NCI-H1436 treated with DMSO at 0.1 percent for 48 hours (cell line): ENCODE results near the gene PNMA8C.
"Not testable (repeated sequence)": the region's sequence is repeated elsewhere in the genome, so short reads cannot be mapped to it uniquely, and the experiment has no call there.

Experiments used
- DNase-seq: peaks from one replicate; lab custom pipeline; 2025; lab: John Stamatoyannopoulos, UW

PNMA8C gene

DNA sequence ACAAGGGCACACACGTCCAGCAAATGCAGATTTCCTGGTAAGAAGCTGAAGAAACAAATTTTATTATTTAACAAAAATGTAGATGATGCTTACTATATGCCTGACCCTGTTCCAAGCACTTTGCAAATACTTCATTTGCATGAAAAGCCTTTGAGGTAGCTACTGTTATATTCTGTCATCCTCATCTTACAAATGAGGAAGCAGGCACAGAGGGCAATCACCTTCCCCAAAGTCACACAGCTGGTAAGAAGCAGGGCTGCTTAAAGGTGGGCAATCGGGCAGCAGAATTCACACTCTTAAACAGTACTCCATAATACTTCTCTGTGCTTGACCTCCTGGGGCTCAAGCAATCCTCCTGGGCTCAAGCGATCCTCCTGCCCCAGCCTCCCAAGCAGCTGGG is 18.3 kb upstream of the PNMA8C start:
- no peak for DNase-seq

DNA sequence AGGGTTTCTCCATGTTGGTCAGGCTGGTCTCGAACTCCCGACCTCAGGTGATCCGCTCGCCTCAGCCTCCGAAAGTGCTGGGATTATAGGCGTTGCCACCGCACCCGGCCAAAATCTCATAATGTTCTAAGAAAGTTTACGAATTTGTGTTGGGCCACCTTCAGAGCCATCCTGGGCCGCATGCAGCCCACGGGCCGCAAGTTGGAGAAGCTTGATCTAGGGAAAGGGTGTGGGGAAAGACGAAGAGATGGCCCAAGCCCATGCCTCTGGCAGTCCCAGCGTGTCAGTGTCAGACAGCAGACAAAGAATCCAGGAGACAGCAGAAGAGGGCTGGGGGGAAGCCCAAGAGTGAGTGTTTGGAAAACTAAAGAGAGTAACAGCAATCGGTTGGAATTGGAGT is 17.3 kb upstream of the PNMA8C start:
- no peak for DNase-seq

DNA sequence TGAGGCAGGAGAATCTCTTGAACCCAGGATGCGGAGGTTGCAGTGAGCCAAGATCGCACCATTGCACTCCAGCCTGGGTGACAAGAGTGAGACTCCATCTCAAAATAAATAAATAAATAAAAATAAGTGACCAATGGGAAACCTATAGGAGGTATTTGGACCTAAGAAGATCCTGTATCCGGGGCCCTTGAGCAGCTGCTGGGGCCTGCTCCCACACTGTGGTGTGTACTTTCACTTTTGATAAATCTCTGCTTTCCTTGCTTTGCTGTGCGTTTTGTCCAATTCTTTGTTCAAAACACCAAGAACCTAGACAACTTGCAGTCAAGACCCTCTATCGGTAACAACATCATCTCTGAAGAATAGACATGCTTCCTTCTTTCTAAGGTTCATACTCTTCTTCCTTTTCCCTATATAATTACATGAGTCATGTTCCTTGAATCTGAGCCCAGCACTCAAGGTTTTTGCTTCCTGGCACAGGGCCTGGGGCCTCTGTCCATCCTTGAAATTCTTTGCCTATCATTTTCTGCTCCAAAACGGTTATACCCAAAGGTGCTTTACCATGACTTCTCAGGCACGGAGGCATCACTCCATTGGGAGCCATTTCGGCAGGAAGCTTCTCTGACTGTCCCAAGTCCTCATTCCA is 14.2 kb upstream of the PNMA8C start:
- no peak for DNase-seq

DNA sequence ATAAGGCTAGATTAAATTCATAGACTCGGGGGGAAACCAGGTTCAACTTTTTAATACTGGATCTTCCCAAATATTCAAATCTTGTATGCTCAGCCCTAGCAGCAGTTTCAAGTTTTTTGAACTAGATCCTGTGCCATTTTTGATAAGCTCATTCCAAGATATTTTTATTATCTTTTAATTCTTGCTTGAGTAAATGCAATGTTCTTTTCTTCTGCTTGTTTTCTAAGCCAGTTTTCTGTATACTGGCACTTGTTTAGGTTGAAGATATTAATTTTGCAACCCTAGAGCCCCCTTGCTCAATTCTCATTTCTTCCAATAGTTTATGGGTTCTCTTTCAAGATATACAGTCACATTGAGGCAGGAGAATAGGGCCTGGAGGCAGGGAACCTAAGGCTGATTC is 13.1 kb upstream of the PNMA8C start:
- no peak for DNase-seq

DNA sequence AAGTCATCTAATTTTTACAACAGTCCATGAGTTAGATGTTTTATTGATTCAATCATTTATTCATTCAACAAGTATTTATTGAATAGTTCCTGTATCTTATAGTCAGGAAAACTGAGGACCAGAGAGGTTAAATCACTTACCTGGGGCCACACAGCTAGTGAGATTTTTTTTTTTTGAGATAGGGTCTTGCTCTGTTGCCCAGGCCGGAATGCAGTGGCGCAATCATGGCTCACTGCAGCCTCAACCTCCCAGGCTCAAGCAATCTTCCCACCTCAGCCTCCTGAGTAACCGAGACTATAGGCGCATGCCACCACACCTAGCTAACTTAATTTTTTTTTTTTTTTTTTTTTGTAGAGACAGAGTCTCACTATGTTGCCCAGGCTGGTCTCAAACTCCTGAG is 7.0 kb upstream of the PNMA8C start:
- not testable (repeated sequence) for DNase-seq

DNA sequence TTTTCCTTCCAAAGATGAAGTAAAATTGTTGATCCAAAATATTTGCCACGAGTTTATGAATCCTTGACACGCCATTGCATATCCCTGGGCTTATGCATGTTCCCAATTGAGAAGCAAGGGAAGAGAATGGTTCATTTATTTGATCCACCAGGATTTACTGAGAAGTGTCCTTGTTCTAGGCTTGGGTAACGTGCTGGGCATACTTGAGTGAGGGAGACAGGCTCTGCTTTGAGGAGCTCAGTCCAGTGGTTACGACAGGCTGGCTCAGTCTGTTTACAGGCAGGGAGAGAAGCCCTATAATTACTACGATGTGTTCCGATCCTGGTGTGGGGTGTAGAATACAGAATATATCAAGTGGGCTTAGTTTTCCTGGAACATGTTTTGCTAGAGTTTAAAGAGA is 6.3 kb upstream of the PNMA8C start:
- no peak for DNase-seq

DNA sequence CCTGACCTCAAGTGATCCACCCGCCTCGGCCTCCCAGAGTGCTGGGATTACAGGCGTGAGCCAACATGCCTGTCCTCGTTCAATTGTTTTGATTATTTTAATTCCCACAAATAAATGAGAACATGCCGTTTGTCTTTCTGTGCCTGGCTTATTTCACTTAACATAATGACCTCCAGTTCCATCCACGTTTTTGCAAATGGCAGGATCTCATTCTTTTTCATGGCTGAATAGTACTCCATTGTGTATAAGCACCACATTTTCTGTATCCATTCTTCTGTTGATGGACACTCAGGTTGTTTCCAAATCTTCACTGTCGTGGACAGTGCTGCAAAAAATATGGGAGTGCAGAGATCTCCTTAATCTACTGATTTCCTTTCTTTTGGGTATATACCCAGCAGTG is 4.7 kb upstream of the PNMA8C start:
- not testable (repeated sequence) for DNase-seq

DNA sequence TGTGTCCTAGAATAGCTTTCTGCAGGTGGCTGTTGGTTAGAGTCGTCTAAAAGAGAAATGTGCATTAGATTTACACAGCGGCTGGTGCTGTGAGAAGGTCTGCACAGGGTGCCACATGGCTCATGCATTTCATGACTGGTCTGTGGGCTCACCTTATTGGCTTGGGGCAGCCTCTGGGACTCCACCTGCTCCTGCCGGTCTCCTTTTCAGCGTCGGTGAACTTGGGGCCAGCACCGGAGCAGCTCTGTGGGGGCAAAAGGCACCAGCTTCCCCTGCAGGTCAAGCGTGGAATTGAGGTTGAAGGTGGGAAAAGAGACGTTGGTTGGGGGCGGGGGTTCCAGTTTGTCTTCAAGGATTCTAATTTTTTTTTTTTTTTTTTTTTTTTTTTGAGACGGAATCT is 3.1 kb upstream of the PNMA8C start:
- no peak for DNase-seq

DNA sequence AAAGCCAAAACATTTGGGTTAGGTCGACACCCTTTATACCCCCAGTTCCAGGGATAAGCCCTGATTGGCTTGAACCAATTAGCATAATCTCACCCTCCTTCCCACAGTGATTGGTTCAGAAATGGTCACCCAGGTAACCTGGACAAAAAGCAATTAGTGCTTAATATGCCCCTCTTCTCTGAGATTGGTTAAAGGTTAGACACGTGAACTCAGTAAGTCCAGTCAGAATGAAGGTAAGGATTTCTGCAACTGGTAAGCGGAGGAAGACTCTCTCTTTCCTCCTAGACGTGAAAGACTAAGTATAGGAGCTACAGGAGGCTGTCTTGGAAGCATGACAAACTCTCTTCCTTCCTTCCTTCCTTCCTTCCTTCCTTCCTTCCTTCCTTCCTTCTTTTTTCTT is 1.3 kb upstream of the PNMA8C start:
- no peak for DNase-seq

DNA sequence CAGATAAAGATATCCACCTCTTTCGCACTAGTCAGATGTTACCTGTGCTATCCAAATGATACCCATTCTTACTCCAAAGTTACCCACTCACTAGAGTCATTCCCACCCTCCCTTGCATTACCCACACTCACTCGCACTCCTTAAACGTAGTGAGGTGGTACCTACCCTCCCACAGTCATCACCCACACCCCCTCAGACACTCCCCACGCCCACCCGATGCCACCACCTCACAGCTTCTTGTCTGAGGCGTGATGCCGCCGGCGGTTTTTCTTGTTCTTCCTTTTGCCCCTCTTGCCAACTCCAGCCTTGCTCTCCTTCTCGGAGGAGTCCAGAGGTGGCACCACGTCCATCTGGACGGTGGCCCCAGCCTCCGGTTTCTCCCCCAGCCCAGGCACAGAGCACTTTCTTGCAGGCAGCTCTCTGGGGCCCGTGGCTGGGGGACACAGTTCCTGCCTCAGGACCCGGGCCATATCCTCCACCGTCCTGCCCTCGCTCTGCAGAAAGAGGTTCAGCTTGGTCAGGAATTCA is 1.2 kb downstream of the PNMA8C start:
- DNase-seq: no peak

DNA sequence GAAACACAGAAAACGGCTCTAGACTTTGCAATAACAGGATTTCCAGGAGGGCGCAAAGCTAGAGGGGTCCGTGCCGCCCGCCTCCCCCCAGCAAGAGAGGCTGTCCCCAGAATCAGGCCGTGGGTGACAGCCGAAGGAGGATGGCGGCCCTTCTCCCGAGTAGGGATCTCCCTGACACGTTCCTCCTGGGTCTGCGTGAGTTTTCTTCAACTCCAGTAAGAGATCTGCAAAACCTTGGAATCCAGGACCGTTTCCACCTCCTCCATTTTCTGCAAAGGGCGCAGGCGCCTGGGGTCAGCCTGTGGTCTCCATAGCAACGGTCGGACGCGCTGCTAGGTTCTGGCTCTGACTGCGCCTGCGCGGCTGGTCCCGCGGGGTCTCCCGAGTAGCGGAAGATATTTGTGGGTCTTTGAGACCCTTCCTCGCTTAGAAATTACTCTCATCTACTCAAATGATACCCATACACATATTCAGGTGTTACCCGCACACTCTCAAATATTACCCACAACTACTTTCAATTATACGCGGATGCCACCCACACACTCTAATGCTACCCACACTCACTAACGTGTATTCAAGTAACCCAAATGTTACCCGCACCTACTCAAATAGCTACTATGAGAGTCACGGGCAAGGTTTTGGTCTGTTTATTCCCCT is 2.1 kb downstream of the PNMA8C start:
- peak; percentile 44 for DNase-seq

DNA sequence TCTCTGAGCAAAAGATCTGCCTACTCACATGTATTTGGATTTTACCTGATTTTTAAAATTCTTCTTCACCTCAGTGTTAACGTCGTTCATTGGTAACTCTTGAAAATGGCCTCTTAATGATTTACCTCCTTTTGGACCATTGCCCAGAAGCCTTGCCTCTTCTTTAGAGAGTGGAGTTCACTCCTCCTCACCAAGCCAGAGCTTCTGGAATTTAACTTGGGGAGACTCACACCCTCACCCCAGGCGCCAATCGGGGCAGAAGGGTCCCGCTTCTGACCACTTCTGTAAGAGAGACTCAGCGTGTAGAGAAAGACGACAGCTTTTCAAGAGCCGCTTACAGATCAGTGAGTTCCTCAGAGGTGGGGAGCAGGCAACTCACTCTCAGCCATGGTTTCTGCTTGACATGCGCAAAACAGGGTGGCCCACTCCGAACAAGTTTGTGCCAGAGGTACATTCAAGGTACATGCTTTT is 2.7 kb downstream of the PNMA8C start:
- DNase-seq: no peak

DNA sequence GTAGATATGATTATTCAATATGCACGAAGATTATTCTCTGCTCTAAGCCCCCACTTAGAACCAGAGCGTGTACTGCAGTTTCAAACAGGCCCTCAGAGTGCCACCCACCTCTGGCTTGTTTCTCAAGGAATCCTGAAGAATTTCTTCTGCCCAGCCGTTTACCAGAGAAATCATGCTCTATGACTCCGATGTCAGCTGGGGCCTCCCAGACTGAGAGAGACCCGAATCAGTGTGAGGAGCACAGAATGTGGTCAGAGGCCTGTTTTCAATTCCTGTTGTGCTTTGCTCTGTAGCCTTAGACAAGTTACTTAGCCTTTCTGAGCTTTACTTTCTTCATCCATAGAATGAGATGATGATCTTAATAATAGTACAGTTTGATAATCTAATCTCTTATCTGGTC is 5.5 kb downstream of the PNMA8C start:
- no peak for DNase-seq

DNA sequence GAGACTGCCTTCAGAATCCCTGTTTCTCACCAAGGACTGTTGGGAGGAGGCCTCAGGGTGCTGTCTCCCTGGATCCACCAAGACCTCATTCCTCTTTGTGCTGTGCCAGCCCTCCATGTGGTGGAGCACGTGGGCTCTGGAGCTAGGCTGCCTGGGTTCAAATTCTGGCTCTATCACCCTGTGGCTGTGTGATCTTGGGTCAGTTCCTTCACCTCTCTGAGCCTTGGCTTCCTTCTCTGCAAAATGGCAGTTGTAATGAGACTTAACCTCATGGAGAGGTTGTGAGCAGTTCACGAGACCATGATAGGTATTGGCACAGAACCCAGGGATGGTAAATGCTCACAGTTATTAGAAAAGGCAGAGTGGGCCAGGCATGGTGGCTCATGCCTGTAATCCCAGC is 6.4 kb downstream of the PNMA8C start:
- no peak for DNase-seq

DNA sequence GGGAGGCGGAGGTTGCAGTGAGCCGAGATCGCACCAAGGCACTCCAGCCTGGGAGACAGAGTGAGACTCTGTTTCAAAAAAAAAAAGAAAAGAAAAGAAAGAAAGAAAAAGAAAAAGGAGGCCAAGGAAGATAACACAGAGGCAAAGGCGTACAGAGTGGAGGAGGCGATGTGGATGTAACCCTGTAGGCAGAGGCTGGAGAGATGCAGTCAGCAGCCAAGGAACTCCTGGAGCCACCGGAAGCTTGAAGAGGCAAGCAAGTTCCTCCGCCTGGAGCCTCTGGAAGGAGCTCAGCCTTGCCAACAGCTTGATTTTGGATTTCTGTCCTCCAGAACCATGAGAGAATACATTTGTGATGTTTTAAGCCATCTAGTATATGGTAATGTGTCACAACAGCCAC is 8.7 kb downstream of the PNMA8C start:
- no peak for DNase-seq

DNA sequence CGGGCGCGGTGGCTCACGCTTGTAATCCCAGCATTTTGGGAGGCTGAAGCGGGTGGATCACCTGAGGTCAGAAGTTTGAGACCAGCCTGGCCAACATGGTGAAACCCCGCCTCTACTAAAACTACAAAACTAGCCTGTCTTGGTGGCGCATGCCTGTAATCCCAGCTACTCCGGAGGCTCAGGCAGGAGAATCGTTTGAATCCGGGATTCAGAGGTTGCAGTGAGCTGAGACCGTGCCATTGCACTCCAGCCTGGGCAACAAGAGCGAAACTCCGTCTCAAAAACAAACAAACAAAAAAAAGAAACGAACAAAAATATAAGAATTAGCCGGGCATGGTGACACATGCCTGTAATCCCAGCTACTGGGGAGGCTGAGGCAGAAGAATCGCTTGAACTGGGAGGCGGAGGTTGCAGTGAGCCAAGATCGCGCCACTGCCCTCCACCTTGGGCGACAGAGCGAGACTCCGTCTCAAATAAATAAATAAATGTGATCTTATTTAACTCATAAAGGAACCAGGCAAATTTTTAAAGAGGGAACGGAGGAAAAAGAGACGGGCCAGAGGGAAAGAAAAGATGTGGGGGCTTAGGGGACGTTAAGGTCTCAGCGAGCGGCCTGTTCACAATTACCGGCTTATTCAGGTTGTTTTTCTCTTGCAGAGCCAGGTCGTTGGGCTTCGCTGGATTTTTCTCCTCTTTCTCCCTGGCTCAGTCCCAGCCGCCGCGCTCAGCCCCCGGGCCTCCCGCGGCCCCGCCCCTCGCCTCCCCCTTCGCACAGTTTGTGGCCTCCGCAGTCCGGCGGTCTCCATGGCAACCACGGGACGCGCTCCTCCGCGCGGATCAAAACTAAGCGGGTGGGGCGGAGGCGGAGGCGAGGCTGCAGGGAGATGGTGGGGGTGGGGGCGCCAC is 12.7 kb downstream of the PNMA8C start:
- peak; percentile 19 for DNase-seq

DNA sequence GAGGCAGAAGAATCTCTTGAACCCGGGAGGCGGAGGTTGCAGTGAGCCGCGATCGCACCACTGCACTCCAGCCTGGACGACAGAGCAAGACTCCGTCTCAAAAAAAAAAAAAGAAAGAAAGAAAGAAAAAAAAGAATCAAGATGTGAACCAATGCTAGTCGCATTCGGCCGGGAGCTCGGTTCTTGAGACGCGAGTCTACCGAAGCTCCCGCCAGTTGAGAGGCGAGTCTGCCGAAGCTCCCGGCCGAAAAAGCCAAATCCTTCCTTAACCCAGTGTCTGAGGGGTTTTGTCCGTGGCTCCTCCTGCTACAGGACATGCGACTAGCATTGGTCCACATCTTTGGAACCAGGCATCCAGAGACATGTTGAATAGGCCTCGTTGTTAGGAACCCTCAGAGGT is 13.8 kb downstream of the PNMA8C start:
- DNase-seq: not testable (repeated sequence)

DNA sequence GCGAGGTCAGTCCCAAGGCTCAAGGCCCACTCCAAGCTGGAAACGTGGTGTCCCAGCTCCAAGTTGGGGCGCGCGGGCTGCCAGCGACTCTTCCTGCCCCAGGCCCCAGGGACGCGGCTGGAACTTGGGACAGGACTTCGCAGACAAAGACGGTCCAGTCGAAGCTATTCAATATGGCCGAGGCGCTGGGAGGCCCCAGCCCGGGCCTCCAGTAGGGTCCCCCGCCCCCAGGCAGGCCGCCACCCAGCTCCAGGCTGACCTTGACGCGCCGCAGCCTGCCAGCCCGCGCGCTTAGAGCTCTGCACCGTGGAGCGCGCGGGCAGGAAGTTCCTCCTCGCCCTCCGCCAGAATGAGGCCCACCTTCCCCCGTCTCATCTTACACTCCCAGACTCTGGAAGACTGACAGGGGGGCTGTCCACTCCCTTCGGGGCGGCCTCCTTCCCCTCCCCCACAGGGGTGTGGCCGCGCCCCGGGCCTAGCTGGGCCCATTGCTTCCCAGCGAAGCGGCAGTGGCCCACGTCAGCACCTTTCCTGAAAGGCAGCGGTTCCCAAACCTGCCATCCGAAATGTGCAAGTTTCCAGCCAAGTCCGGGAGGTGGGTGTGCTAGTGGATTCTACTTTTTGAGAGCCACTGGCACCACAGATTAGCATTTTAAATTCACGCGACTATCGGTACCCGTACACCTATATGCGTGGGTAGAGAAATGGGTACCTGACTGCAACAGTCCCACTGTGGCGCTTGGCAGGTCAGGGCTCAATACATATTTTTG is 15.3 kb downstream of the PNMA8C start, which contains the start of gene CCDC8:
CCDC8 (minus strand) TSS at position 303 of the 770 bp plus-strand sequence. CDS start 754 bp downstream, outside the sequence.
- DNase-seq: peak; percentile 82

DNA sequence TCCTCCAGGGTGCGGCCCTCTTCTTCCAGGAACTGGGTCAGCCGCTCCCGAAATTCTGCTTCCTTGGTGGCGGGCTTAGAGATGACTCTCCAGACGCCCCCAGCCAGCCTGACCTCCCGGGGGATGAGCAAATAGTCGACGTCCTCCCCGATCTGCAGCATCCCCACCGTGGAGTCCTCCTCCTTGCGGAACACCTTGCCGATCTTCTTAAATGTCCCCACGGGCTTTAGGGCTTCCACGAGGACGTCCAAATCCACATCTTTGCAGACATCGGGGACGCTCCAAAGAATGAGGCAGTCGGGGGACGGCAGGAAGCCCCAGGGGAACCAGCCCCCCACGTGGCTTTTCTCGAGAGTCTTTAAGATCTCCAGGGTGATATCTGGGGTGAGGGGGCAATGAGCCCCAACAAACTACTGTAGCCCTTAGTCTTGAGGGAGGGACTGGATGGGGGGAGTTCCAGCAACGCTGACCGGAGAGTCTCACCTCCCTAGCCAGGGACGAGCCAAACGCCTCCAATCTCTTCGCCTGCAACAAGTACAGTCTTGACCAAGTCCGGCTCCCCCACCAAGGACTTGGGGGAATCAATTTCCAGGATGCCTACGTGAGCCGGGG is 16.0 kb downstream of the PNMA8C start:
- DNase-seq: no peak

DNA sequence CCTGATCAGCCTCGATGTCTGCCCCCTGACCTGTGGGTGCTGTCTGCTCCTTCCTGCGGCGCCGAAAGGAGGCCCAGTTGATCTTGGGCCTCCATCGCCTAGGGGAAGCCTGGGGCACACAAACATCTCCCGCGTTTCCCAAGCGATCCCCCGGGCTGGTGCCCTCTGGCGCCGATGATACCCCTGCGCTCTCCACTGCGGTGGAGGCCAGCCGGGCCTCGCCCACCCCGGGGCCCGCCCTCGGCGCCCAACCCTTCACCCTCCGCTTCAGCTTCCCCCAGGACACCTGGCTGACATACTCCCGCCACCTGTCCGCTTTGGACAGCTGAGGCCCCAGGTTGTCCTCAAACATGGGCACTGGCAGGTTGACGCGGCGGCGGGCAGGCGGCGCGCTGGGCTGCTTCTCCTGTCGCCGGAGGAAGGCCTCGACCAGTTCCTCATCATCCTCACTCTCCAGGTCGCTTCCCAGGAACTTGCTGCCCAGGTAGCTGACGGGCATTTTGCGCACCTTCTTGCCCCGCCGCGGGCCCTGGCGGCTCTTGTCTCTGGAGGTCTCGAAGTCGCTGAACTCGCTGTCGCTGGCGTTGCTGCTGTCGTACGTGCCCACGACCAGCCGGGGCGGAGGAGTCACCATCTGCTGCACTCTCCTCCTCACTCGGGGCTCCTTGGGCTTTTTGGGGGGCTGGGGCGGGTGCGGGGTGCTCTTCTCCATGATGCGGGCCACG is 16.6 kb downstream of the PNMA8C start:
- no peak for DNase-seq
